HepG2 (cell line): ENCODE results near the gene CD300A. TPM values are rescaled to one million over a fixed set of nuclear protein-coding genes. Genes with fewer than 3 reads are reported as not detected.

Experiments
- BRCA1 ChIP-seq: sonication (generic); formaldehyde crosslinking; IDR thresholded peaks from 2 replicates; pipeline ENCODE4 v1.4.0; 2020; ENCODE audit warnings: missing genetic modification reagents
- BRD4 ChIP-seq: sonication (generic); formaldehyde crosslinking; IDR thresholded peaks from 2 replicates; pipeline ENCODE4 v1.4.0; 2020; ENCODE audit warnings: missing genetic modification reagents
- E2F1 ChIP-seq: sonication (generic); formaldehyde crosslinking; IDR thresholded peaks from 2 replicates; pipeline ENCODE4 v1.5.0; 2020; ENCODE audit warnings: missing genetic modification reagents
- E2F2 ChIP-seq: sonication (generic); formaldehyde crosslinking; IDR thresholded peaks from 2 replicates; pipeline ENCODE4 v1.4.0; 2020; ENCODE audit warnings: missing genetic modification reagents, borderline replicate concordance
- GPBP1L1 ChIP-seq: sonication (generic); formaldehyde crosslinking; IDR thresholded peaks from 2 replicates; pipeline ENCODE4 v1.5.0; 2020; ENCODE audit warnings: mild to moderate bottlenecking, missing genetic modification reagents
- HDAC2 ChIP-seq: sonication (generic); formaldehyde crosslinking; IDR thresholded peaks from 2 replicates; pipeline ENCODE4 v1.4.0; 2020; ENCODE audit warnings: missing genetic modification reagents
- HNF4G ChIP-seq, 2 experiments: sonication (generic) in 1 of 2; formaldehyde crosslinking in 1 of 2; IDR thresholded peaks; 2 replicates each; pipeline versions ENCODE4 v1.4.0 to v1.6.1; 2011 to 2020; ENCODE audit warnings: borderline replicate concordance in 2 of 2, low read depth in 2 of 2, mild to moderate bottlenecking in 2 of 2, low read length in 1 of 2, missing genetic modification reagents in 1 of 2, moderate library complexity in 1 of 2
- MAFG ChIP-seq: sonication (generic); formaldehyde crosslinking; IDR thresholded peaks from 2 replicates; pipeline ENCODE4 v1.5.1; 2020; ENCODE audit warnings: mild to moderate bottlenecking, missing genetic modification reagents
- NCOA2 ChIP-seq: sonication (generic); formaldehyde crosslinking; IDR thresholded peaks from 2 replicates; pipeline ENCODE4 v1.8.0; 2022; ENCODE audit warnings: inconsistent platforms
- NFATC3 ChIP-seq: sonication (generic); formaldehyde crosslinking; IDR thresholded peaks from 2 replicates; pipeline ENCODE4 v1.5.1; 2020; ENCODE audit warnings: mild to moderate bottlenecking, missing genetic modification reagents
- NR2F6 ChIP-seq, 2 experiments: IDR thresholded peaks; 2 replicates each; pipeline ENCODE4 v1.6.1; 2016; ENCODE audit warnings: antibody characterized with exemption in 1 of 2, mild to moderate bottlenecking in 1 of 2
- POGZ ChIP-seq: sonication (generic); formaldehyde crosslinking; IDR thresholded peaks from 2 replicates; pipeline ENCODE4 v1.4.0; 2020; ENCODE audit warnings: mild to moderate bottlenecking, missing genetic modification reagents
- SPEN ChIP-seq: sonication (generic); formaldehyde crosslinking; IDR thresholded peaks from 2 replicates; pipeline ENCODE4 v1.5.1; 2020; ENCODE audit warnings: low read depth, mild to moderate bottlenecking, missing genetic modification reagents
- SSRP1 ChIP-seq: IDR thresholded peaks from 2 replicates; pipeline ENCODE4 v1.6.1; 2016; ENCODE audit warnings: control low read depth
- USF2 ChIP-seq, 2 experiments: sonication (generic) in 1 of 2; formaldehyde crosslinking in 1 of 2; IDR thresholded peaks; 2 replicates each; pipeline versions ENCODE4 v1.5.1 to v1.6.1; 2011 to 2020; ENCODE audit warnings: borderline replicate concordance in 1 of 2, low read depth in 1 of 2, low read length in 1 of 2, mild to moderate bottlenecking in 1 of 2, missing genetic modification reagents in 1 of 2, moderate library complexity in 1 of 2
- ZGPAT ChIP-seq: IDR thresholded peaks from 2 replicates; pipeline ENCODE4 v1.6.1; 2016; ENCODE audit warnings: mild to moderate bottlenecking
- ZNF101 ChIP-seq: sonication (generic); formaldehyde crosslinking; IDR thresholded peaks from 2 replicates; pipeline ENCODE4 v1.4.0; 2020; ENCODE audit warnings: mild to moderate bottlenecking, low read depth, missing genetic modification reagents, borderline replicate concordance
- ZNF543 ChIP-seq: sonication (generic); formaldehyde crosslinking; IDR thresholded peaks from 2 replicates; pipeline ENCODE4 v1.4.0; 2020; ENCODE audit warnings: mild to moderate bottlenecking, missing genetic modification reagents
- ZNF605 ChIP-seq: sonication (generic); formaldehyde crosslinking; IDR thresholded peaks from 2 replicates; pipeline ENCODE4 v1.8.0; 2022; ENCODE audit warnings: mild to moderate bottlenecking, missing genetic modification reagents
- ZNF724P ChIP-seq: sonication (generic); formaldehyde crosslinking; IDR thresholded peaks from 2 replicates; pipeline ENCODE4 v1.8.0; 2022; ENCODE audit warnings: missing genetic modification reagents, borderline replicate concordance
- ZNF747 ChIP-seq: sonication (generic); formaldehyde crosslinking; IDR thresholded peaks from 2 replicates; pipeline ENCODE4 v1.8.1; 2023; ENCODE audit warnings: missing genetic modification reagents, mild to moderate bottlenecking, borderline replicate concordance
- polyA plus RNA-seq, 8 experiments: library from polyadenylated mRNA; depleted of rRNA in 3 of 8; stranded (reverse) in 7 of 8; unstranded in 1 of 8; fragments of >200 nt; fragmentation: Illumina TruSeq in 4 of 8; extraction: Trizol in 4 of 8; gene quantifications; 2 replicates each; pipeline versions ENCODE4 v1.2.1 to v1.2.3, GENCODE V29; 2011 to 2016; ENCODE audit warnings: low read depth in 4 of 8, missing spikeins in 1 of 8, mixed read lengths in 1 of 8; ENCODE audit not compliant: insufficient read depth in 1 of 8
- total RNA-seq, 5 experiments: library from RNA; depleted of rRNA; stranded (reverse); fragments of >200 nt; fragmentation: Illumina TruSeq; extraction: Trizol; gene quantifications; 2 replicates each; pipeline ENCODE4 v1.2.3, GENCODE V29; 2016; ENCODE audit warnings: low read depth in 1 of 5

Gene CD300A
- total and polyA plus RNA-seq, 2 of the 13 experiments (the other 11 are each of a cell fraction or from before 2014, with no cell fraction given) = not detected

GRCh38 chr17:74454197-74455024, 12.0 kb upstream of the CD300A start (continued):
- TF ChIP-seq GPBP1L1 (CRISPR knock-in tag) (no peak), ZNF101 (CRISPR knock-in tag) (no peak), MAFG (no peak), SPEN (CRISPR knock-in tag) (peak; percentile 71), BRD4 (no peak), ZNF605 (CRISPR knock-in tag) (no peak; the same call in 1 of the 2 replicates), HDAC2 (peak; percentile 64; the same call in 1 of the 2 replicates), NCOA2 (0 out of 2 replicates have a peak, but pooled peaks have one; percentile 28), E2F1 (CRISPR knock-in tag) (no peak), SSRP1 (no peak), BRCA1 (CRISPR knock-in tag) (no peak), E2F2 (CRISPR knock-in tag) (no peak), ZNF543 (CRISPR knock-in tag) (no peak; the same call in 1 of the 2 replicates), USF2 (IDR thresholded peaks at IDR 0.05; ENCODE audit: low read depth, low read length) (no peak), USF2 (CRISPR knock-in tag; IDR thresholded peaks at IDR 0.05; ENCODE audit: borderline replicate concordance) (no peak; the same call in 1 of the 2 replicates), ZNF724P (0 out of 2 replicates have a peak, but pooled peaks have one; percentile 20), ZGPAT (no peak; the same call in 1 of the 2 replicates), NFATC3 (CRISPR knock-in tag) (no peak), POGZ (peak; percentile 13; the same call in 1 of the 2 replicates), HNF4G (IDR thresholded peaks at IDR 0.05; ENCODE audit: borderline replicate concordance, low read depth, low read length) (no peak; the same call in 1 of the 2 replicates), HNF4G (CRISPR knock-in tag; IDR thresholded peaks at IDR 0.05; ENCODE audit: borderline replicate concordance, low read depth) (no peak), ZNF747 (CRISPR knock-in tag) (peak; percentile 54; the same call in 1 of the 2 replicates), NR2F6 (IDR thresholded peaks at IDR 0.05) (peak; percentile 48; the same call in 1 of the 2 replicates), NR2F6 (CRISPR knock-in tag; IDR thresholded peaks at IDR 0.05) (0 out of 2 replicates have a peak, but pooled peaks have one; percentile 61)
